HepG2 (cell line): ENCODE data around the gene MAFB. TPM values are rescaled to one million over a fixed set of nuclear protein-coding genes. Genes with fewer than 3 reads are reported as not detected.

Source experiments
- IRF2 ChIP-seq: IDR thresholded peaks from 2 replicates; pipeline ENCODE4 v1.6.1; 2018; ENCODE audit warnings: missing genetic modification reagents, missing compliant biosample characterization
- KDM2A ChIP-seq: sonication (generic); formaldehyde crosslinking; IDR thresholded peaks from 2 replicates; pipeline ENCODE4 v1.4.0; 2020; ENCODE audit warnings: low read depth, missing genetic modification reagents, borderline replicate concordance
- KDM6A ChIP-seq: IDR thresholded peaks from 2 replicates; pipeline ENCODE4 v1.6.1; 2016; ENCODE audit warnings: low read depth
- PCBP2 ChIP-seq: fragments of 200-400 bp; formaldehyde crosslinking; optimal IDR thresholded peaks from 2 replicates; pipeline ENCODE3; 2018; ENCODE audit warnings: low read length, low read depth; ENCODE audit not compliant: poor library complexity, severe bottlenecking
- PHF8 ChIP-seq: sonication (generic); formaldehyde crosslinking; IDR thresholded peaks from 2 replicates; pipeline ENCODE4 v1.5.0; 2020; ENCODE audit warnings: missing genetic modification reagents
- RORA ChIP-seq: sonication (generic); formaldehyde crosslinking; IDR thresholded peaks from 2 replicates; pipeline ENCODE4 v1.5.0; 2020; ENCODE audit warnings: mild to moderate bottlenecking, missing genetic modification reagents, moderate library complexity
- SATB2 ChIP-seq: sonication (generic); formaldehyde crosslinking; IDR thresholded peaks from 2 replicates; pipeline ENCODE4 v1.5.0; 2020; ENCODE audit warnings: missing genetic modification reagents
- SKI ChIP-seq: fragments of 450-650 bp; IDR thresholded peaks from one replicate; pipeline ENCODE4 v1.6.1; 2018; ENCODE audit warnings: mild to moderate bottlenecking; ENCODE audit not compliant: partially characterized antibody
- SP2 ChIP-seq: sonication (generic); formaldehyde crosslinking; IDR thresholded peaks from 2 replicates; pipeline ENCODE4 v1.5.1; 2020; ENCODE audit warnings: mild to moderate bottlenecking, missing genetic modification reagents
- TARDBP ChIP-seq: sonication (generic); formaldehyde crosslinking; IDR thresholded peaks from 2 replicates; pipeline ENCODE4 v1.8.0; 2022; ENCODE audit warnings: mild to moderate bottlenecking, missing genetic modification reagents
- TBL1XR1 ChIP-seq: fragments of 150-350 bp; IDR thresholded peaks from 2 replicates; pipeline ENCODE4 v1.6.1; 2014; ENCODE audit warnings: borderline replicate concordance, low read length; ENCODE audit not compliant: partially characterized antibody
- ZNF382 ChIP-seq: sonication (generic); formaldehyde crosslinking; IDR thresholded peaks from 2 replicates; pipeline ENCODE4 v1.5.0; 2020; ENCODE audit warnings: missing genetic modification reagents, mild to moderate bottlenecking, borderline replicate concordance
- ZNF563 ChIP-seq: sonication (generic); formaldehyde crosslinking; IDR thresholded peaks from 2 replicates; pipeline ENCODE4 v1.8.0; 2022; ENCODE audit warnings: mild to moderate bottlenecking, moderate library complexity, missing genetic modification reagents
- ZNF850 ChIP-seq: sonication (generic); formaldehyde crosslinking; conservative IDR thresholded peaks from 2 replicates; pipeline ENCODE4 v1.9.0; 2021; ENCODE audit warnings: mild to moderate bottlenecking, missing genetic modification reagents
- polyA plus RNA-seq, 8 experiments: library from polyadenylated mRNA; depleted of rRNA in 3 of 8; stranded (reverse) in 7 of 8; unstranded in 1 of 8; fragments of >200 nt; fragmentation: Illumina TruSeq in 4 of 8; extraction: Trizol in 4 of 8; gene quantifications; 2 replicates each; pipeline versions ENCODE4 v1.2.1 to v1.2.3, GENCODE V29; 2011 to 2016; ENCODE audit warnings: low read depth in 4 of 8, missing spikeins in 1 of 8, mixed read lengths in 1 of 8; ENCODE audit not compliant: insufficient read depth in 1 of 8
- total RNA-seq, 5 experiments: library from RNA; depleted of rRNA; stranded (reverse); fragments of >200 nt; fragmentation: Illumina TruSeq; extraction: Trizol; gene quantifications; 2 replicates each; pipeline ENCODE4 v1.2.3, GENCODE V29; 2016; ENCODE audit warnings: low read depth in 1 of 5
- TF ChIP-seq, protein P1 (sequence below): sonication (generic); formaldehyde crosslinking; IDR thresholded peaks from 2 replicates; pipeline ENCODE4 v1.5.1; 2020; ENCODE audit warnings: mild to moderate bottlenecking, missing genetic modification reagents, moderate library complexity
- TF ChIP-seq, protein P2 (sequence below): IDR thresholded peaks from 2 replicates; pipeline ENCODE4 v1.6.1; 2016; ENCODE audit warnings: low read depth, borderline replicate concordance
- TF ChIP-seq, protein P3 (sequence below): sonication (generic); formaldehyde crosslinking; IDR thresholded peaks from 2 replicates; pipeline ENCODE4 v1.4.0; 2020; ENCODE audit warnings: mild to moderate bottlenecking, missing genetic modification reagents
- TF ChIP-seq, protein P4 (sequence below): sonication (generic); formaldehyde crosslinking; IDR thresholded peaks from 2 replicates; pipeline ENCODE4 v1.4.0; 2020; ENCODE audit warnings: mild to moderate bottlenecking, missing genetic modification reagents
- TF ChIP-seq, protein P5 (sequence below): sonication (generic); IDR thresholded peaks from 2 replicates; pipeline ENCODE4 v1.6.1; 2016; ENCODE audit warnings: low read depth, borderline replicate concordance

The MAFB gene
- total and polyA plus RNA-seq, 2 of the 13 experiments (the other 11 are each of a cell fraction or from before 2014, with no cell fraction given), result 0.08 to 0.11 TPM

DNA sequence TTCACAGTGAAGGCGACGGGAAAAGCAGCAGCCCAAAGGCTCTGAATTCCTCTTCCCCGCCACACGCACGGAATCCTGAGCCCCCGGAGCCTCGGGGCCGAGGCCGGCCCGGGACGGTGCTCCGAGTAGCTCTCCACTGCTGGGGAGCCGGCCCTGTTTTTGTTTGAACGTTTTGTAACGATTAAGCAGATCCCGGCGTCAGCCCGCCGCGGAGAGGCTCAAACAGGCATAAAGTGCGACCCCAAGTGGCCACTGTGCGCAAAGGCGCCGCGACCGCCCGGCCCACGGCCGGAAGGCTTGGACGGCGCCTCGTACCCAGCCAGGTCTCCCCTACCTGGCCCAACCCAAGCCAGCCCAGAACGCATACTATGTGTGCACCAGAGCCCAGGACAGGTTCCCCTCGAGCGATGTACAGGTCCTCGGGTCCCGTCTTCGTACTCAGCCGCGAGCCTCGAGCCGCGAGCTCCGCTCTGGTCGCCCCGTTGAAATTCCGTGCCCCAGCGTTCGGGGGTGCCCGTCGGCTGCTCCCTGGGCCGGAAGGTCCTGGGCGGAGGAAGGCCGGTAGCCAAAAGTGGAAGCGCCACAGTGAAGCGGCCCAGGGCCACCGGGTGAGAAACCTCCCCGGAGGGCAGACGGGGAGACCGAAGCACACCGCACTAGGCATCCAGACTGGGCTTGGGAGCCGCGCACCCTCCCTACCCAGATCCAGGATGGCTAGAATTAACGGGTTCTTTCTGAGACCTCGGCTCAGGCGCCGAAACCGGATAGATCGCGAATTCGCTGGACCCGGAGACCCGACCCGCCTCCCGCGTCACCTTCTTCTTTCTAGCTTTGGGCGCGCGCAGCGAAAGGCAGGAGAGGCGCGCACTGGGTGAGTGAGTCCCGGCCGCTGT, 1.2 kb upstream of the MAFB start (continued):
- TF ChIP-seq SKI (no peak), PCBP2 (no peak), IRF2 (CRISPR knock-in tag) (no peak), RORA (CRISPR knock-in tag) (no peak; the same call in 1 of the 2 replicates), SP2 (CRISPR knock-in tag) (no peak), KDM6A (CRISPR knock-in tag) (no peak), KDM2A (CRISPR knock-in tag) (peak; percentile 93), TARDBP (CRISPR knock-in tag) (peak; percentile 37), PHF8 (CRISPR knock-in tag) (peak; percentile 37), ZNF382 (CRISPR knock-in tag) (no peak), TBL1XR1 (no peak), SATB2 (CRISPR knock-in tag) (no peak), ZNF850 (CRISPR knock-in tag) (0 out of 2 replicates have a peak, but pooled peaks have one; percentile 58), ZNF563 (CRISPR knock-in tag) (no peak)
- TF ChIP-seq, protein P1, sequence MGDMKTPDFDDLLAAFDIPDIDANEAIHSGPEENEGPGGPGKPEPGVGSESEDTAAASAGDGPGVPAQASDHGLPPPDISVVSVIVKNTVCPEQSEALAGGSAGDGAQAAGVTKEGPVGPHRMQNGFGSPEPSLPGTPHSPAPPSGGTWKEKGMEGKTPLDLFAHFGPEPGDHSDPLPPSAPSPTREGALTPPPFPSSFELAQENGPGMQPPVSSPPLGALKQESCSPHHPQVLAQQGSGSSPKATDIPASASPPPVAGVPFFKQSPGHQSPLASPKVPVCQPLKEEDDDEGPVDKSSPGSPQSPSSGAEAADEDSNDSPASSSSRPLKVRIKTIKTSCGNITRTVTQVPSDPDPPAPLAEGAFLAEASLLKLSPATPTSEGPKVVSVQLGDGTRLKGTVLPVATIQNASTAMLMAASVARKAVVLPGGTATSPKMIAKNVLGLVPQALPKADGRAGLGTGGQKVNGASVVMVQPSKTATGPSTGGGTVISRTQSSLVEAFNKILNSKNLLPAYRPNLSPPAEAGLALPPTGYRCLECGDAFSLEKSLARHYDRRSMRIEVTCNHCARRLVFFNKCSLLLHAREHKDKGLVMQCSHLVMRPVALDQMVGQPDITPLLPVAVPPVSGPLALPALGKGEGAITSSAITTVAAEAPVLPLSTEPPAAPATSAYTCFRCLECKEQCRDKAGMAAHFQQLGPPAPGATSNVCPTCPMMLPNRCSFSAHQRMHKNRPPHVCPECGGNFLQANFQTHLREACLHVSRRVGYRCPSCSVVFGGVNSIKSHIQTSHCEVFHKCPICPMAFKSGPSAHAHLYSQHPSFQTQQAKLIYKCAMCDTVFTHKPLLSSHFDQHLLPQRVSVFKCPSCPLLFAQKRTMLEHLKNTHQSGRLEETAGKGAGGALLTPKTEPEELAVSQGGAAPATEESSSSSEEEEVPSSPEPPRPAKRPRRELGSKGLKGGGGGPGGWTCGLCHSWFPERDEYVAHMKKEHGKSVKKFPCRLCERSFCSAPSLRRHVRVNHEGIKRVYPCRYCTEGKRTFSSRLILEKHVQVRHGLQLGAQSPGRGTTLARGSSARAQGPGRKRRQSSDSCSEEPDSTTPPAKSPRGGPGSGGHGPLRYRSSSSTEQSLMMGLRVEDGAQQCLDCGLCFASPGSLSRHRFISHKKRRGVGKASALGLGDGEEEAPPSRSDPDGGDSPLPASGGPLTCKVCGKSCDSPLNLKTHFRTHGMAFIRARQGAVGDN (CRISPR knock-in tag), result peak; percentile 75
- TF ChIP-seq, protein P2, sequence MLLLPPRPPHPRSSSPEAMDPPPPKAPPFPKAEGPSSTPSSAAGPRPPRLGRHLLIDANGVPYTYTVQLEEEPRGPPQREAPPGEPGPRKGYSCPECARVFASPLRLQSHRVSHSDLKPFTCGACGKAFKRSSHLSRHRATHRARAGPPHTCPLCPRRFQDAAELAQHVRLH (CRISPR knock-in tag), result 0 out of 2 replicates have a peak, but pooled peaks have one; percentile 56
- TF ChIP-seq, protein P3, sequence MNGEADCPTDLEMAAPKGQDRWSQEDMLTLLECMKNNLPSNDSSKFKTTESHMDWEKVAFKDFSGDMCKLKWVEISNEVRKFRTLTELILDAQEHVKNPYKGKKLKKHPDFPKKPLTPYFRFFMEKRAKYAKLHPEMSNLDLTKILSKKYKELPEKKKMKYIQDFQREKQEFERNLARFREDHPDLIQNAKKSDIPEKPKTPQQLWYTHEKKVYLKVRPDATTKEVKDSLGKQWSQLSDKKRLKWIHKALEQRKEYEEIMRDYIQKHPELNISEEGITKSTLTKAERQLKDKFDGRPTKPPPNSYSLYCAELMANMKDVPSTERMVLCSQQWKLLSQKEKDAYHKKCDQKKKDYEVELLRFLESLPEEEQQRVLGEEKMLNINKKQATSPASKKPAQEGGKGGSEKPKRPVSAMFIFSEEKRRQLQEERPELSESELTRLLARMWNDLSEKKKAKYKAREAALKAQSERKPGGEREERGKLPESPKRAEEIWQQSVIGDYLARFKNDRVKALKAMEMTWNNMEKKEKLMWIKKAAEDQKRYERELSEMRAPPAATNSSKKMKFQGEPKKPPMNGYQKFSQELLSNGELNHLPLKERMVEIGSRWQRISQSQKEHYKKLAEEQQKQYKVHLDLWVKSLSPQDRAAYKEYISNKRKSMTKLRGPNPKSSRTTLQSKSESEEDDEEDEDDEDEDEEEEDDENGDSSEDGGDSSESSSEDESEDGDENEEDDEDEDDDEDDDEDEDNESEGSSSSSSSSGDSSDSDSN (CRISPR knock-in tag), result no peak; the same call in none of the 2 replicates
- TF ChIP-seq, protein P4, sequence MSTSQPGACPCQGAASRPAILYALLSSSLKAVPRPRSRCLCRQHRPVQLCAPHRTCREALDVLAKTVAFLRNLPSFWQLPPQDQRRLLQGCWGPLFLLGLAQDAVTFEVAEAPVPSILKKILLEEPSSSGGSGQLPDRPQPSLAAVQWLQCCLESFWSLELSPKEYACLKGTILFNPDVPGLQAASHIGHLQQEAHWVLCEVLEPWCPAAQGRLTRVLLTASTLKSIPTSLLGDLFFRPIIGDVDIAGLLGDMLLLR (CRISPR knock-in tag), result no peak
- TF ChIP-seq, protein P5, sequence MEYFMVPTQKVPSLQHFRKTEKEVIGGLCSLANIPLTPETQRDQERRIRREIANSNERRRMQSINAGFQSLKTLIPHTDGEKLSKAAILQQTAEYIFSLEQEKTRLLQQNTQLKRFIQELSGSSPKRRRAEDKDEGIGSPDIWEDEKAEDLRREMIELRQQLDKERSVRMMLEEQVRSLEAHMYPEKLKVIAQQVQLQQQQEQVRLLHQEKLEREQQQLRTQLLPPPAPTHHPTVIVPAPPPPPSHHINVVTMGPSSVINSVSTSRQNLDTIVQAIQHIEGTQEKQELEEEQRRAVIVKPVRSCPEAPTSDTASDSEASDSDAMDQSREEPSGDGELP, result no peak
